ENCODE measurements around the gene RMND5A.

DNA sequence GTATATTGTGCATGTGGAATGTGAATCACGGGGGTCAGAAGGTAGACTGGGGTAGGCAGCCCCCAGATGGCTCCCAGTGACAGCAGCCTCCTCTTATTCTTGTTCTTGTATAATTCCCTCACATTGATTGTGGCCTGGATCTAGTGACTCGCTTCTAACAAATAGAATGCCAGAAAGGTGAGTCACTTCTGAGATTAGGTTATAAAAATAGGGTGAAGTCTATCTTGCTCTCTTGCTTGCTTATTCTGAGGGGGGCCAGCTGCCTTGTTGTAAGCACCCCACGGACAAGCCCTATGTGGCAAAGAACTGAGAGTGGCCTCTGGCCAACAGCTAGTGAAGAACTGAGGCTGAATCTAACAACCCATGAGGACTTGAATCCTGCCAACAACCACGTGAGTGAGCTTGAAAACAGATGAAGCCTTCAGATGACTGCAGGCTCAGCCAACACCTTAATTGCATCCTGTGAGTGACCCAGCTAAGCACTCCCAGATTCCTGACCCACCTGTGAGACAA is 15.6 kb upstream of the RMND5A start:
- TF ChIP-seq ZNF114 (tag by site-specific recombination; IDR thresholded peaks at IDR 0.05) (no peak), GLIS2 (tag by site-specific recombination; IDR thresholded peaks at IDR 0.05) (peak; percentile 62), ZNF549 (tag by site-specific recombination; IDR thresholded peaks at IDR 0.05) (no peak)
